CD14-positive monocyte (primary cell): ENCODE results near the gene HOXA11. TPM values are rescaled to one million over a fixed set of nuclear protein-coding genes. Genes with fewer than 3 reads are reported as not detected.
A peak's percentile ranks its signal among the peaks of the same experiment; 100 is the strongest.

Source experiments
- DNase-seq, 3 donors: peaks; one replicate each; pipeline ENCODE4 v3.0.0-alpha.2; 2011 to 2022
- H2AFZ ChIP-seq: 2 replicates; pipeline ENCODE4 v1.6.0; 2012; ENCODE audit warnings: mild to moderate bottlenecking, low read depth, low read length, inconsistent platforms; ENCODE audit not compliant: insufficient read depth, poor library complexity, severe bottlenecking
- H3K27ac ChIP-seq, 2 donors: 1 replicate in 1 of 2; 2 replicates in 1 of 2; pipeline ENCODE4 v1.5.1; 2012 to 2013; ENCODE audit warnings: low read length in 2 of 2, control low read depth in 1 of 2, inconsistent platforms in 1 of 2, low read depth in 1 of 2, mild to moderate bottlenecking in 1 of 2
- H3K27me3 ChIP-seq, 2 donors: one replicate each; pipeline versions ENCODE4 v1.6.0 to v1.6.1; 2011 to 2013; ENCODE audit warnings: low read length in 2 of 2; ENCODE audit not compliant: control insufficient read depth in 2 of 2, insufficient read depth in 2 of 2
- H3K36me3 ChIP-seq, 2 donors: replicated peaks in 1 of 2; 1 replicate in 1 of 2; 2 replicates in 1 of 2; pipeline versions ENCODE4 v1.5.1 to v1.6.1; 2012 to 2013; ENCODE audit warnings: low read length in 2 of 2, control low read depth in 1 of 2, inconsistent platforms in 1 of 2, mild to moderate bottlenecking in 1 of 2; ENCODE audit not compliant: insufficient read depth in 2 of 2, control insufficient read depth in 1 of 2
- H3K4me1 ChIP-seq, 2 donors: 1 replicate in 1 of 2; 2 replicates in 1 of 2; pipeline versions ENCODE4 v1.5.1 to v1.6.1; 2012 to 2013; ENCODE audit warnings: low read length in 2 of 2, control low read depth in 1 of 2, inconsistent platforms in 1 of 2, mild to moderate bottlenecking in 1 of 2, moderate library complexity in 1 of 2; ENCODE audit not compliant: insufficient read depth in 2 of 2, control insufficient read depth in 1 of 2
- H3K4me2 ChIP-seq: replicated peaks from 2 replicates; pipeline ENCODE3; 2012; ENCODE audit warnings: low read length, moderate library complexity, mild to moderate bottlenecking; ENCODE audit not compliant: poor library complexity, severe bottlenecking; ENCODE audit errors: extremely low read depth
- H3K4me3 ChIP-seq, 3 experiments: fragments of 200-600 bp in 1 of 3; sonication (generic) in 1 of 3; replicated peaks in 1 of 3; 1 replicate in 2 of 3; 2 replicates in 1 of 3; pipeline ENCODE4 v1.5.1; 2011 to 2013; ENCODE audit warnings: low read length in 3 of 3, mild to moderate bottlenecking in 3 of 3, control low read depth in 2 of 3, low read depth in 2 of 3, inconsistent platforms in 1 of 3, moderate library complexity in 1 of 3
- H3K79me2 ChIP-seq: 2 replicates; pipeline ENCODE4 v1.6.0; 2012; ENCODE audit warnings: mild to moderate bottlenecking, control low read depth, inconsistent platforms, low read length, moderate library complexity; ENCODE audit not compliant: insufficient read depth
- H3K9ac ChIP-seq: 2 replicates; pipeline ENCODE4 v1.6.0; 2017; ENCODE audit warnings: low read length, mild to moderate bottlenecking; ENCODE audit not compliant: insufficient read depth, poor library complexity, severe bottlenecking
- H3K9me3 ChIP-seq, 2 donors: replicated peaks in 1 of 2; 1 replicate in 1 of 2; 2 replicates in 1 of 2; pipeline versions ENCODE4 v1.5.1 to v1.6.1; 2012 to 2013; ENCODE audit warnings: low read length in 2 of 2, control low read depth in 1 of 2; ENCODE audit not compliant: control insufficient read depth in 1 of 2, insufficient read depth in 1 of 2
- H4K20me1 ChIP-seq: 2 replicates; pipeline ENCODE4 v1.6.0; 2012; ENCODE audit warnings: mild to moderate bottlenecking, low read length, control low read depth, moderate library complexity; ENCODE audit not compliant: insufficient read depth
- H3K27ac Mint-ChIP-seq, 7 donors: one replicate each; pipeline ENCODE4 v1.8.0; 2020; ENCODE audit warnings: mild to moderate bottlenecking in 7 of 7, mixed read lengths in 7 of 7, moderate library complexity in 6 of 7, inconsistent platforms in 2 of 7
- H3K27me3 Mint-ChIP-seq, 3 donors: one replicate each; pipeline ENCODE4 v1.8.0; 2021 to 2022; ENCODE audit warnings: low read depth in 3 of 3, mild to moderate bottlenecking in 3 of 3, mixed read lengths in 3 of 3, moderate library complexity in 3 of 3, inconsistent platforms in 1 of 3
- H3K36me3 Mint-ChIP-seq, 2 donors: one replicate each; pipeline ENCODE4 v1.8.0; 2020; ENCODE audit warnings: mixed read lengths in 2 of 2, inconsistent platforms in 1 of 2, mild to moderate bottlenecking in 1 of 2
- H3K4me1 Mint-ChIP-seq: one replicate; pipeline ENCODE4 v1.8.0; 2020; ENCODE audit warnings: mild to moderate bottlenecking, mixed read lengths
- H3K4me3 Mint-ChIP-seq, 2 donors: one replicate each; pipeline ENCODE4 v1.8.0; 2020; ENCODE audit warnings: mild to moderate bottlenecking in 2 of 2, mixed read lengths in 2 of 2, moderate library complexity in 1 of 2
- H3K9me3 Mint-ChIP-seq, 7 donors: one replicate each; pipeline ENCODE4 v1.8.0; 2020 to 2022; ENCODE audit warnings: mixed read lengths in 7 of 7, mild to moderate bottlenecking in 6 of 7, moderate library complexity in 6 of 7, inconsistent platforms in 2 of 7
- WGBS: methylation state at CpG from one replicate; pipeline ENCODE4 v1.1.5; 2013; ENCODE audit warnings: missing lambda C conversion rate; ENCODE audit not compliant: insufficient coverage; 5-methylcytosine and 5-hydroxymethylcytosine counted together
- intact Hi-C, 2 donors: fragments of 100-400 bp; cut with micrococcal nuclease; formaldehyde crosslinking; loops; one replicate each; pipeline versions ENCODE4 v1.15.0 to v1.15.1; 2023
- polyA plus RNA-seq, 3 donors: library from polyadenylated mRNA; depleted of rRNA in 1 of 3; unstranded in 2 of 3; stranded (reverse) in 1 of 3; fragments of 300-500 nt in 2 of 3; fragments of >200 nt in 1 of 3; fragmentation: Illumina TruSeq in 2 of 3; gene quantifications; 1 replicate in 2 of 3; 2 replicates in 1 of 3; pipeline ENCODE4 v1.2.3, GENCODE V29; 2012 to 2021
- TF ChIP-seq, protein P1 (sequence below): fragments of 200-600 bp; IDR thresholded peaks from one replicate; pipeline ENCODE4 v1.8.0; 2022; ENCODE audit warnings: antibody characterized with exemption, mild to moderate bottlenecking

Gene HOXA11
- polyA plus RNA-seq, 3 donors: not detected

DNA sequence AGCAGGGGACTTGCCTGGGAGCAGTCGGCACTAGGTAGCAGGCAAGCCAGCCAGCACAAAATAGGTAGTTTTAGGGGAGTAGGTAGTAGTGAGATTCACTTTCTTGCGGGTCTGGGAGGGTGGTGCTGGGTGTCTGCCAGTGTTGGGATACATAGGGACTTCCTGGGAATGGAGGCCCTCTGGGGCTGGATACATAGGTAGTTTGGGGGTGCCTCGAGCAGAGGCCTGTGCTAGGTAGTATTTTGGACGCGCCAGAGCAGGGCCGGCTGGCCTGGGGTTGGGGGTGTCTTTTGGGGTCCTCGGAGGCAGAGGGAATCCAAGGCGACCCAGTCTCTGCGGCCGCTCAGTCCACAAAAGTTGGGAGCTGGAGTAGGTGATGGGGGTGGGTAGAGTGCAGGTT lies 30.7 kb downstream of the HOXA11 start:
- H4K20me1 ChIP-seq: no peaks in the 10 kb centered on the region
- H3K4me1 ChIP-seq: peaks cover 57 to 60% of the 10 kb centered on the region in 2 donors
- H3K27me3 ChIP-seq: peaks cover 94 to 100% of the 10 kb centered on the region in 2 donors
- peaks cover 68% of the 10 kb centered on the region for H3K4me1 Mint-ChIP-seq
- peaks cover 0 to 68% (median 28%) of the 10 kb centered on the region in 7 donors for H3K9me3 Mint-ChIP-seq
- TF ChIP-seq, protein P1, sequence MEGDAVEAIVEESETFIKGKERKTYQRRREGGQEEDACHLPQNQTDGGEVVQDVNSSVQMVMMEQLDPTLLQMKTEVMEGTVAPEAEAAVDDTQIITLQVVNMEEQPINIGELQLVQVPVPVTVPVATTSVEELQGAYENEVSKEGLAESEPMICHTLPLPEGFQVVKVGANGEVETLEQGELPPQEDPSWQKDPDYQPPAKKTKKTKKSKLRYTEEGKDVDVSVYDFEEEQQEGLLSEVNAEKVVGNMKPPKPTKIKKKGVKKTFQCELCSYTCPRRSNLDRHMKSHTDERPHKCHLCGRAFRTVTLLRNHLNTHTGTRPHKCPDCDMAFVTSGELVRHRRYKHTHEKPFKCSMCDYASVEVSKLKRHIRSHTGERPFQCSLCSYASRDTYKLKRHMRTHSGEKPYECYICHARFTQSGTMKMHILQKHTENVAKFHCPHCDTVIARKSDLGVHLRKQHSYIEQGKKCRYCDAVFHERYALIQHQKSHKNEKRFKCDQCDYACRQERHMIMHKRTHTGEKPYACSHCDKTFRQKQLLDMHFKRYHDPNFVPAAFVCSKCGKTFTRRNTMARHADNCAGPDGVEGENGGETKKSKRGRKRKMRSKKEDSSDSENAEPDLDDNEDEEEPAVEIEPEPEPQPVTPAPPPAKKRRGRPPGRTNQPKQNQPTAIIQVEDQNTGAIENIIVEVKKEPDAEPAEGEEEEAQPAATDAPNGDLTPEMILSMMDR: no peak
- H3K9me3 ChIP-seq: peaks cover 4 to 71% of the 10 kb centered on the region in 2 donors
- WGBS: 72% methylated on average over 7 of the region's 10 CpGs
- no peak for DNase-seq
- H3K27ac Mint-ChIP-seq: no peak overlapping the region
- H2AFZ ChIP-seq: no peak overlapping the region
- H3K4me3 ChIP-seq: no peak overlapping the region
- peak overlapping the region; percentile 36 for H3K4me2 ChIP-seq
- intact Hi-C loops: loop anchor here (5.0 kb wide), 2 partner anchors 33 to 1292 kb away; partner anchors contain the start of gene HOXA11 (in 2 of the 2)
- H3K79me2 ChIP-seq: no peaks in the 10 kb centered on the region
- peaks cover 12 to 27% of the 10 kb centered on the region in 2 donors for H3K36me3 Mint-ChIP-seq
- no peak overlapping the region for H3K9ac ChIP-seq
- peak overlapping the region in 1 of 2 donors; percentile 93 for H3K4me3 Mint-ChIP-seq
- H3K27ac ChIP-seq: no peak overlapping the region
- H3K27me3 Mint-ChIP-seq: peaks cover 93 to 100% (median 100%) of the 10 kb centered on the region in 3 donors
- H3K36me3 ChIP-seq: no peaks in the 10 kb centered on the region

DNA sequence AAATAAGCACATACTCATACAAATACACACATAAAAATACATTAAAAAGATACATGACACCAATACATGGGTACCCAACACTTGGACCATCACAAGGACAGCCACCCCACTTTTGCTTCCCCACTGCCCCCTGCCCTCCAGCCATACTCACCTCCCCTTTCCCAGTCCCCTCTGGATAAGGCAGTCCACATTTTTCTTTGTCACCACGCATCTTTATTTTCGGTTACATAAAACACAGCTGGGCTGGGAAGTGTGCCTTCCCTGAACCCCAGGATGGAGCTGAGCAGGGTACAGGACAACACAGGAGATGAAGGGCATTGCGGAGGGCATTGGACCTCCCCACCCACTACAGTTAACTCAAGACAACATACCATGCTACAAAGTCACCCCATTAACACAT lies 31.5 kb downstream of the HOXA11 start:
- intact Hi-C loops: loop anchor here (2.0 to 5.0 kb wide), 3 partner anchors 15 to 1291 kb away; partner anchors contain the start of gene HOXA11 (in 2 of the 2)
- Histone ChIP-seq H3K9ac (no peak overlapping the region), H2AFZ (no peak overlapping the region), H3K36me3 (no peaks in the 10 kb centered on the region), H3K79me2 (no peaks in the 10 kb centered on the region), H3K4me3 (no peak overlapping the region), H3K27me3 (peaks cover 94 to 100% of the 10 kb centered on the region in 2 donors), H4K20me1 (no peaks in the 10 kb centered on the region), H3K27ac (no peak overlapping the region), H3K9me3 (peaks cover 4 to 67% of the 10 kb centered on the region in 2 donors), H3K4me2 (no peak overlapping the region), H3K4me1 (peaks cover 53 to 59% of the 10 kb centered on the region in 2 donors)
- peaks cover 93 to 100% (median 100%) of the 10 kb centered on the region in 3 donors for H3K27me3 Mint-ChIP-seq
- WGBS: 73% methylated on average over 2 of the region's 3 CpGs
- peak overlapping the region in 1 of 2 donors; percentile 93 for H3K4me3 Mint-ChIP-seq
- TF ChIP-seq, protein P1: no peak
- peaks cover 65% of the 10 kb centered on the region for H3K4me1 Mint-ChIP-seq
- DNase-seq: no peak
- H3K27ac Mint-ChIP-seq: no peak overlapping the region
- H3K9me3 Mint-ChIP-seq: peaks cover 0 to 68% (median 28%) of the 10 kb centered on the region in 7 donors
- peaks cover 12 to 28% of the 10 kb centered on the region in 2 donors for H3K36me3 Mint-ChIP-seq
